ENCODE results near the gene NCKAP5. TPM values are rescaled to one million over a fixed set of nuclear protein-coding genes. Genes with fewer than 3 reads are reported as not detected.

The NCKAP5 gene
- total and polyA plus RNA-seq, 9 of the 15 experiments (the other 6 are each of a cell fraction or from before 2014, with no cell fraction given) = not detected

DNA sequence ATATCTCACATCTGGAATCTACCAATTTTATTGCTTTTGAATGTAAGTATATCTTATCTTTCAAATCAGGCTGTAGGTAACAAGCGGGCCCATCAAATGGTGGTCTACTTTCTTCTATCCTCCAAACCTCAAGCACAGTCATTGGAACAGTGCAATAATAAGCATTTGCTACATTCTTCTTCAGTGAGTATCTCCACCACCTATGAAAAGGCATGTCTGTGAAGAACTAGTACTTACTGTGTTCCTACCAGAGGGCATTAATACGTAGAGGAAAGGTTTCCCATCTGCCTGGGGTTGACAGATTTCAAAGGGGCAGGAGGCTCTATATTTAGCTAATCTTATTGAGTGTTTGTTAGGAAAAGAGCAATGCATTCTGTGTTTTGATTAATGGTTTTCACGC lies 411.1 kb downstream of the NCKAP5 start:
- H3K4me2 ChIP-seq (ENCODE audit: insufficient read depth, low read length) = no peak overlapping the region
- TF ChIP-seq HMG20B (CRISPR knock-in tag; IDR thresholded peaks at IDR 0.05) (no peak), CBFA2T3 (IDR thresholded peaks at IDR 0.05) (no peak), ZNF584 (CRISPR knock-in tag; IDR thresholded peaks at IDR 0.05; ENCODE audit: low read depth) (no peak), RCOR1 (IDR thresholded peaks at IDR 0.05; ENCODE audit: borderline replicate concordance in 1 of 2, low read depth in 2 of 2, low read length in 2 of 2) (no peak), RBM15 (IDR thresholded peaks at IDR 0.05; ENCODE audit: insufficient read depth, low read length) (no peak), ESRRA (IDR thresholded peaks at IDR 0.05; ENCODE audit: borderline replicate concordance, low read depth) (no peak), OTX1 (CRISPR knock-in tag; IDR thresholded peaks at IDR 0.05) (no peak), ZKSCAN3 (CRISPR knock-in tag; IDR thresholded peaks at IDR 0.05) (no peak)
- TF ChIP-seq, protein P1, sequence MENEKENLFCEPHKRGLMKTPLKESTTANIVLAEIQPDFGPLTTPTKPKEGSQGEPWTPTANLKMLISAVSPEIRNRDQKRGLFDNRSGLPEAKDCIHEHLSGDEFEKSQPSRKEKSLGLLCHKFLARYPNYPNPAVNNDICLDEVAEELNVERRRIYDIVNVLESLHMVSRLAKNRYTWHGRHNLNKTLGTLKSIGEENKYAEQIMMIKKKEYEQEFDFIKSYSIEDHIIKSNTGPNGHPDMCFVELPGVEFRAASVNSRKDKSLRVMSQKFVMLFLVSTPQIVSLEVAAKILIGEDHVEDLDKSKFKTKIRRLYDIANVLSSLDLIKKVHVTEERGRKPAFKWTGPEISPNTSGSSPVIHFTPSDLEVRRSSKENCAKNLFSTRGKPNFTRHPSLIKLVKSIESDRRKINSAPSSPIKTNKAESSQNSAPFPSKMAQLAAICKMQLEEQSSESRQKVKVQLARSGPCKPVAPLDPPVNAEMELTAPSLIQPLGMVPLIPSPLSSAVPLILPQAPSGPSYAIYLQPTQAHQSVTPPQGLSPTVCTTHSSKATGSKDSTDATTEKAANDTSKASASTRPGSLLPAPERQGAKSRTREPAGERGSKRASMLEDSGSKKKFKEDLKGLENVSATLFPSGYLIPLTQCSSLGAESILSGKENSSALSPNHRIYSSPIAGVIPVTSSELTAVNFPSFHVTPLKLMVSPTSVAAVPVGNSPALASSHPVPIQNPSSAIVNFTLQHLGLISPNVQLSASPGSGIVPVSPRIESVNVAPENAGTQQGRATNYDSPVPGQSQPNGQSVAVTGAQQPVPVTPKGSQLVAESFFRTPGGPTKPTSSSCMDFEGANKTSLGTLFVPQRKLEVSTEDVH (IDR thresholded peaks at IDR 0.05; ENCODE audit: low read depth, partially characterized antibody) = no peak
- TF ChIP-seq, protein P2, sequence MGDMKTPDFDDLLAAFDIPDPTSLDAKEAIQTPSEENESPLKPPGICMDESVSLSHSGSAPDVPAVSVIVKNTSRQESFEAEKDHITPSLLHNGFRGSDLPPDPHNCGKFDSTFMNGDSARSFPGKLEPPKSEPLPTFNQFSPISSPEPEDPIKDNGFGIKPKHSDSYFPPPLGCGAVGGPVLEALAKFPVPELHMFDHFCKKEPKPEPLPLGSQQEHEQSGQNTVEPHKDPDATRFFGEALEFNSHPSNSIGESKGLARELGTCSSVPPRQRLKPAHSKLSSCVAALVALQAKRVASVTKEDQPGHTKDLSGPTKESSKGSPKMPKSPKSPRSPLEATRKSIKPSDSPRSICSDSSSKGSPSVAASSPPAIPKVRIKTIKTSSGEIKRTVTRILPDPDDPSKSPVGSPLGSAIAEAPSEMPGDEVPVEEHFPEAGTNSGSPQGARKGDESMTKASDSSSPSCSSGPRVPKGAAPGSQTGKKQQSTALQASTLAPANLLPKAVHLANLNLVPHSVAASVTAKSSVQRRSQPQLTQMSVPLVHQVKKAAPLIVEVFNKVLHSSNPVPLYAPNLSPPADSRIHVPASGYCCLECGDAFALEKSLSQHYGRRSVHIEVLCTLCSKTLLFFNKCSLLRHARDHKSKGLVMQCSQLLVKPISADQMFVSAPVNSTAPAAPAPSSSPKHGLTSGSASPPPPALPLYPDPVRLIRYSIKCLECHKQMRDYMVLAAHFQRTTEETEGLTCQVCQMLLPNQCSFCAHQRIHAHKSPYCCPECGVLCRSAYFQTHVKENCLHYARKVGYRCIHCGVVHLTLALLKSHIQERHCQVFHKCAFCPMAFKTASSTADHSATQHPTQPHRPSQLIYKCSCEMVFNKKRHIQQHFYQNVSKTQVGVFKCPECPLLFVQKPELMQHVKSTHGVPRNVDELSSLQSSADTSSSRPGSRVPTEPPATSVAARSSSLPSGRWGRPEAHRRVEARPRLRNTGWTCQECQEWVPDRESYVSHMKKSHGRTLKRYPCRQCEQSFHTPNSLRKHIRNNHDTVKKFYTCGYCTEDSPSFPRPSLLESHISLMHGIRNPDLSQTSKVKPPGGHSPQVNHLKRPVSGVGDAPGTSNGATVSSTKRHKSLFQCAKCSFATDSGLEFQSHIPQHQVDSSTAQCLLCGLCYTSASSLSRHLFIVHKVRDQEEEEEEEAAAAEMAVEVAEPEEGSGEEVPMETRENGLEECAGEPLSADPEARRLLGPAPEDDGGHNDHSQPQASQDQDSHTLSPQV (IDR thresholded peaks at IDR 0.05) = no peak
- TF ChIP-seq, protein P3, sequence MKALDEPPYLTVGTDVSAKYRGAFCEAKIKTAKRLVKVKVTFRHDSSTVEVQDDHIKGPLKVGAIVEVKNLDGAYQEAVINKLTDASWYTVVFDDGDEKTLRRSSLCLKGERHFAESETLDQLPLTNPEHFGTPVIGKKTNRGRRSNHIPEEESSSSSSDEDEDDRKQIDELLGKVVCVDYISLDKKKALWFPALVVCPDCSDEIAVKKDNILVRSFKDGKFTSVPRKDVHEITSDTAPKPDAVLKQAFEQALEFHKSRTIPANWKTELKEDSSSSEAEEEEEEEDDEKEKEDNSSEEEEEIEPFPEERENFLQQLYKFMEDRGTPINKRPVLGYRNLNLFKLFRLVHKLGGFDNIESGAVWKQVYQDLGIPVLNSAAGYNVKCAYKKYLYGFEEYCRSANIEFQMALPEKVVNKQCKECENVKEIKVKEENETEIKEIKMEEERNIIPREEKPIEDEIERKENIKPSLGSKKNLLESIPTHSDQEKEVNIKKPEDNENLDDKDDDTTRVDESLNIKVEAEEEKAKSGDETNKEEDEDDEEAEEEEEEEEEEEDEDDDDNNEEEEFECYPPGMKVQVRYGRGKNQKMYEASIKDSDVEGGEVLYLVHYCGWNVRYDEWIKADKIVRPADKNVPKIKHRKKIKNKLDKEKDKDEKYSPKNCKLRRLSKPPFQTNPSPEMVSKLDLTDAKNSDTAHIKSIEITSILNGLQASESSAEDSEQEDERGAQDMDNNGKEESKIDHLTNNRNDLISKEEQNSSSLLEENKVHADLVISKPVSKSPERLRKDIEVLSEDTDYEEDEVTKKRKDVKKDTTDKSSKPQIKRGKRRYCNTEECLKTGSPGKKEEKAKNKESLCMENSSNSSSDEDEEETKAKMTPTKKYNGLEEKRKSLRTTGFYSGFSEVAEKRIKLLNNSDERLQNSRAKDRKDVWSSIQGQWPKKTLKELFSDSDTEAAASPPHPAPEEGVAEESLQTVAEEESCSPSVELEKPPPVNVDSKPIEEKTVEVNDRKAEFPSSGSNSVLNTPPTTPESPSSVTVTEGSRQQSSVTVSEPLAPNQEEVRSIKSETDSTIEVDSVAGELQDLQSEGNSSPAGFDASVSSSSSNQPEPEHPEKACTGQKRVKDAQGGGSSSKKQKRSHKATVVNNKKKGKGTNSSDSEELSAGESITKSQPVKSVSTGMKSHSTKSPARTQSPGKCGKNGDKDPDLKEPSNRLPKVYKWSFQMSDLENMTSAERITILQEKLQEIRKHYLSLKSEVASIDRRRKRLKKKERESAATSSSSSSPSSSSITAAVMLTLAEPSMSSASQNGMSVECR (CRISPR knock-in tag; IDR thresholded peaks at IDR 0.05) = no peak
- TF ChIP-seq, protein P4, sequence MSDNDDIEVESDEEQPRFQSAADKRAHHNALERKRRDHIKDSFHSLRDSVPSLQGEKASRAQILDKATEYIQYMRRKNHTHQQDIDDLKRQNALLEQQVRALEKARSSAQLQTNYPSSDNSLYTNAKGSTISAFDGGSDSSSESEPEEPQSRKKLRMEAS (CRISPR knock-in tag; IDR thresholded peaks at IDR 0.05) = no peak

More for the DNA sequence above, 411.1 kb downstream of the NCKAP5 start:
- WGBS (ENCODE audit: insufficient coverage, low coverage, missing lambda C conversion rate) = 0% methylated on average over 3 of the region's 3 CpGs
- intact Hi-C loops (cut with micrococcal nuclease) = no loop called here
- H3K9ac ChIP-seq (ENCODE audit: insufficient read depth in 1 of 2, low read depth in 2 of 2, low read length in 2 of 2) = no peak overlapping the region
- no peak overlapping the region for H3K27ac ChIP-seq (ENCODE audit: extremely low read depth, low read depth, low read length)
- H3K9me1 ChIP-seq (ENCODE audit: control insufficient read depth, insufficient read depth, low read length) = no peaks in the 10 kb centered on the region
- no peaks in the 10 kb centered on the region for H3K36me3 ChIP-seq (ENCODE audit: control insufficient read depth, insufficient read depth, low read length)
- no peak for DNase-seq (ENCODE audit: extremely low read depth in 1 of 4, low spot score in 3 of 4)
- ATAC-seq = no peak
- no peak for FAIRE-seq
- no peaks in the 10 kb centered on the region for H3K27me3 ChIP-seq (ENCODE audit: control insufficient read depth in 2 of 2, insufficient read depth in 2 of 2, low read length in 2 of 2)
- BruUV-seq (replicated peaks) = no TSS peak
- H3K9me3 ChIP-seq (replicated peaks; ENCODE audit: control insufficient read depth, insufficient read depth, low read depth, low read length) = no peaks in the 10 kb centered on the region
- in situ Hi-C loops (cut with MboI) = no loop called here
- H4K20me1 ChIP-seq (replicated peaks; ENCODE audit: control insufficient read depth, insufficient read depth, low read length) = no peaks in the 10 kb centered on the region
- no peaks in the 10 kb centered on the region for H3K79me2 ChIP-seq (ENCODE audit: control insufficient read depth, insufficient read depth, low read length)
- CTCF ChIA-PET (ENCODE audit: low intra/inter-chr PET ratio) = no interaction called here
- no peak overlapping the region for H3K4me3 ChIP-seq
- POLR2A ChIA-PET = no interaction called here
- H3K4me1 ChIP-seq (replicated peaks in 1 of 2; ENCODE audit: control insufficient read depth in 2 of 2, insufficient read depth in 2 of 2, low read length in 2 of 2) = no peaks in the 10 kb centered on the region
- H2AFZ ChIP-seq (ENCODE audit: low read depth, low read length) = no peak overlapping the region

All from K562 (cell line).